Activated T-cell treated with anti-CD3 and anti-CD28 coated beads, Interleukin-2, amount 50 U/mL, for 72 hours (primary cell): Measurements from ENCODE around the gene KCNK3. TPM values are rescaled to one million over a fixed set of nuclear protein-coding genes. Genes with fewer than 3 reads are reported as not detected.

ENCODE experiments used
- ATAC-seq, 2 donors: fragments of 150-1000 bp; cut with Tn5 transposase; replicated peaks in 1 of 2; 2 replicates each; pipeline ENCODE4 v1.10.0; 2021; ENCODE audit warnings: moderate library complexity in 2 of 2, mild to moderate bottlenecking in 1 of 2
- DNase-seq, 2 donors: peaks; one replicate each; pipeline ENCODE4 v3.0.0; 2021 to 2022; ENCODE audit warnings: mixed read lengths in 1 of 2
- H3K27ac Mint-ChIP-seq: one replicate; pipeline ENCODE4 v1.8.0; 2022; ENCODE audit warnings: mild to moderate bottlenecking, moderate library complexity, mixed read lengths
- H3K27me3 Mint-ChIP-seq: one replicate; pipeline ENCODE4 v1.8.0; 2022; ENCODE audit warnings: low read depth, mixed read lengths
- H3K36me3 Mint-ChIP-seq, 2 donors: one replicate each; pipeline ENCODE4 v1.8.0; 2022; ENCODE audit warnings: mixed read lengths in 2 of 2, mild to moderate bottlenecking in 1 of 2; ENCODE audit not compliant: insufficient read depth in 2 of 2
- H3K4me1 Mint-ChIP-seq: one replicate; pipeline ENCODE4 v1.8.0; 2022; ENCODE audit warnings: low read depth, mixed read lengths
- H3K4me3 Mint-ChIP-seq, 2 donors: one replicate each; pipeline ENCODE4 v1.8.0; 2022; ENCODE audit warnings: mild to moderate bottlenecking in 2 of 2, mixed read lengths in 2 of 2, moderate library complexity in 2 of 2
- H3K9me3 Mint-ChIP-seq, 2 donors: one replicate each; pipeline ENCODE4 v1.8.0; 2022; ENCODE audit warnings: mixed read lengths in 2 of 2
- total RNA-seq, 2 donors: library from RNA; stranded (reverse); gene quantifications; one replicate each; pipeline ENCODE4 v1.2.3, GENCODE V29; 2022

Gene KCNK3
- total RNA-seq, 2 donors from 2014 or later, result not detected

DNA sequence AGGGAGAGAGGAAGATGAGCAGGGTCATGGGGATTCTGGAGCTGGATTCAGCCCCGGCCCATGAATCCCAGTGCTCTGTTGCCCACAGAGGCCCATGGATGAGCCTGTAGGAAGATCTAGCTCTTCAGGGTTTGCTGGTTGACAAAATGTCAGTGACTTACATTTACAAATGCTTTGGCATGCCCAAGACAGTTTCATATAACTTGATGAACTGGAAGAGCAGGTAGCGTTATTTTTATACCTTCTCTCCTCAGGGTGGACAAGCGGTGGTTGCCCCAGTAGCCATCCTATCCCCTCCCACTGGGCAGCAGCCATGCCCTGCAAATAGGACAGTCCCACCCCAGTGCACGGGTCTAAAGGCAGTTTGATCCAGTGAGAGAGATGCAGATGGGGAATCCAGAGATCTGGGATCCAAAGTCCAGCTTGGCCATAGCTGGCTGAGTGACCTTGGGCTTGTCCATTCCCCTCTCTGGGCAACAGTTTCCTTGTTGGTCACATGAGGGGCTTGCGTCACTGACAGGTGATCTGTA lies 21.5 kb upstream of the KCNK3 start:
- DNase-seq (no peak), ATAC-seq (no peak)
- no peak overlapping the region for H3K4me3 Mint-ChIP-seq
- H3K27me3 Mint-ChIP-seq, result peaks cover 39% of the 10 kb centered on the region
- H3K36me3 Mint-ChIP-seq, result no peaks in the 10 kb centered on the region
- peaks cover 0 to 2% of the 10 kb centered on the region in 2 donors for H3K9me3 Mint-ChIP-seq
- no peak overlapping the region for H3K27ac Mint-ChIP-seq
- H3K4me1 Mint-ChIP-seq, result no peaks in the 10 kb centered on the region

DNA sequence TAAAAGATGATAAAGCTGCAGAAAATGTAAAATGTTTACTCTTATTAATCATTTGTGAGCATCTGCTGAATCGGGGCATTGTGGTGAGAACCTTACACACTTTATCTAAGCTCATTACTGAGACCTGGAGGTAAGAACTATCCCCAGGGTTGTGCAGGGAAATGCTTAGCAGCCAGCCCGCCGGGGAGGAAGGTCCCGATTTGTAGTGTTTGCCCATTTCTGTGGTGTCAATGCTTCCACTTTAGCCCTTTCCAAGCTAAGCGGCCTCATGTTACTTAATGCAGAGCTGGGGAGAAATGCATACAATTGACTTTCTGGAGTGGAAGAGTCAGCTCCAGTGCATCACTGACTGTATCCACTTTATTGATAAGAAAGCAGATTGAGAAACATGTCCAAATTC lies 20.8 kb upstream of the KCNK3 start:
- ATAC-seq (no peak), DNase-seq (no peak)
- H3K27ac Mint-ChIP-seq, result no peak overlapping the region
- H3K4me1 Mint-ChIP-seq, result no peaks in the 10 kb centered on the region
- H3K4me3 Mint-ChIP-seq, result no peak overlapping the region
- H3K36me3 Mint-ChIP-seq, result no peaks in the 10 kb centered on the region
- peaks cover 37% of the 10 kb centered on the region for H3K27me3 Mint-ChIP-seq
- H3K9me3 Mint-ChIP-seq, result peaks cover 0 to 2% of the 10 kb centered on the region in 2 donors

DNA sequence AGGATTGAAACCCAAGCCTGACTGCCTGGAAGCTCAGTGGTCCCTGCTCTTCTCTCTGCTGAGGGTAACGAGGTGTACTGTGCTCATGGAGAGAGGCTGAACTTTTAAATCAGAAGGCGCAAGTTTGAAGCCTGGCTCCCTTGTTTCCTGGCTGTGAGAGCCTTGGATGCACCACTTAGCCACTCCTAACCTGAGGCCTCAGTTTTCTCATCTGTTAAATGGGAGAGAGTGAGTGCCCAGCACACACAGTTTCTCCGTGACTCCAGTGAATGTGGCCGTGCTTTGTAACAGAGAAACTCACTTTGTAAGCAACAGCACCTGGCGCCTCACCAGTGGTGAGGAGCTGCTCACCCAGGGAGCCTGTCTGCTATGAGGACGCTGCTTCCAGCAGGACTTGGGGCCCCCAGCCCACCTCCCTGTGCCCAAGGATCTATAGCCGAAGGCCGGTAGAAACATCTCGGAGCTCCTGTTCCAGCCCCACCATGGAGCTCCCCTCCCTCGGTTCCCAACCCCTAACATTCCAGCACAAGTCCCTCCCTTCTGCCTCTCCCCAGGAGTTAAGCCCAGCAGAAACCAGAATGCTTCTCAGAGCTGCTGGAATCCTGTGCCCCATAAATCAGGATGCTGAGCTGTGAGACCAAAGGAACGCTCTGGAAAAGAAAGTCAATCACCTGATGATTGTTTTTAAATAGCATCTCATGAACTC lies 20.3 kb upstream of the KCNK3 start:
- no peak overlapping the region for H3K27ac Mint-ChIP-seq

DNA sequence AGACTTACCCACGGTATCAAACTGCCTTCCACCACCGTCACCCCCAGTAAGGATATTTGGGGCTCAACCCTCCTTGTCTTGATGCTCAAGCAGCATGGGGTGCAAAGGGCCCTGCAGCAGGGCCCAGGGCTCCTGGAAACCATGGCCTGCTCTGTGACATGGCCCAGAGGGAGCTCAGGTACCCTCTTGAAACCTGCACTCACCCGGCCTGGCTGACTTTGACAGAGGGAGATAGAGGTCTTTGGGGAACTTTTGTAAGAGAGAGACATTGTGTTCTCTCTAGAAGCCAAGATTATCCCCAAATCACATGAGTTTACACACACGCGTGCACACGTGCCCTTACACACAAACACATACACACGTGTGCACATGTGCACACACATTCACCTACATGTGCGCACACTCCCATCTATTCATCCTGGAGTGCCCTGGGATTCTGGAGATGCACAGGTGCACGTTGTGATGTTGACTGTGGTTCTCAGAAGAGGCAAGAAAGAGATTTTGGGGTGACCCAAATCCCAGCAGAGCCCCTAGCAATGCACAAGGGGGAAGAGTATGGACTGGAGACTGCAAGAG lies 19.6 kb upstream of the KCNK3 start:
- Mint-ChIP-seq H3K9me3 (no peaks in the 10 kb centered on the region), H3K4me3 (no peak overlapping the region), H3K27me3 (peaks cover 25% of the 10 kb centered on the region), H3K27ac (no peak overlapping the region), H3K4me1 (no peaks in the 10 kb centered on the region), H3K36me3 (no peaks in the 10 kb centered on the region)
- ATAC-seq, result no peak
- no peak for DNase-seq

More for the DNA sequence above, 20.3 kb upstream of the KCNK3 start:
- DNase-seq (no peak), ATAC-seq (no peak)
- Mint-ChIP-seq H3K27me3 (peaks cover 32% of the 10 kb centered on the region), H3K4me3 (no peak overlapping the region), H3K9me3 (no peaks in the 10 kb centered on the region), H3K36me3 (no peaks in the 10 kb centered on the region), H3K4me1 (no peaks in the 10 kb centered on the region)

DNA sequence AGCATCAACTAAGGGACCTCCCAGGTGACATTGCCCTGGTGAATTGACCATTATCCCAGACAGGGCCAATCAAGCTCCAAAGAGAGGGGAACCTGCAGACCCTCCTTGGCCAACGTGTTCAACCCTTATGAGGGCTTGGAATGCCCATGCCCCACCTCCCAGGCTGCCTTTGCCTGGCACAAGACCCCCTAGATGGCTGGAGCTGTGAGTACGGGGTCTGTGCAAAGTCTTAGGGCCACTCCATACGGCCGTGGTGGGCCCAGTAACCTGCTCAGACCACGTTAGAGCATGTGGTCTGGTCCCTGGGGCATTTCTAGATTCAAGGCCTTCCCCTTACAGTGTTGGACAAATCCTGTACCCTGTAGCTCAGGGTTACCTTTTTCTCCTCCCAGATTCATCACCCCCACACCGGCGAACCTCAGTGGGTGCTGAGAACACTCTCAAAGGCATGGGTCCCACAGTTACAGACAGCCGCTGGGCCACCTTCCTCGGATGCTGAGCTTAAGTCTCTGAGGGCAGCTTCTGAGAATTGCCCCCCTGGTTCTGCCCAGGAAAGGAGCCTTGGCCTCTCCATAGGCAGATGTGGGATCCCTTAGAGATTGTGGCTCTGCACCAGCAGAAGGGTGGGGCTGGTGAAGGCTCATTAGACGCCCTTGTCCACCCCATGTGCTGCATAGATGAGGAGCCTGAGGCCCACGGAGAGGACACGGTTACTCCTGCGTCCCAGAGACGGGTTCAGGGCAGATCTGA lies 18.3 kb upstream of the KCNK3 start:
- no peaks in the 10 kb centered on the region for H3K4me1 Mint-ChIP-seq
- peaks cover 33% of the 10 kb centered on the region for H3K27me3 Mint-ChIP-seq
- no peak for DNase-seq
- H3K4me3 Mint-ChIP-seq, result no peak overlapping the region
- H3K9me3 Mint-ChIP-seq, result no peaks in the 10 kb centered on the region
- ATAC-seq, result no peak
- no peaks in the 10 kb centered on the region for H3K36me3 Mint-ChIP-seq
- H3K27ac Mint-ChIP-seq, result no peak overlapping the region

DNA sequence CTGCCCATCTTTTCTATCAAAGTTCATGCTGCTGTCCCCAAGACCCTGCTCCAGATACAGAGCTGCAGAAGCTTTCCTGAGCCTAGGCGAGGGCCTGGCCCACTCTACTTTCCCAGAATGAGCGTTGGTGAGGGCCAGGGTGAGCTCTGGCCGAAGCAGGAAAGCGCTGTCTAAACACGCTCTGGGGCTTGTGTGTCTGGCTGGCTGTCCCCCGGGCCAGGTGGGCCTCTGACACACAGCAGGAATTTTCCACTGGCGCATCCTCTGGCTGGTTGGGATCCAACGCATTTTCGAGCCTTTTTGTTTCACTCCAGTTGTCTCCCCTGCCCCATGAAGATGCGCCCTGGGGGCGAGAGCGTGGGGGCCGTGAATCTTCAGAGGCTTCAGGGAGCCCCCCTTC lies 17.8 kb upstream of the KCNK3 start:
- H3K4me1 Mint-ChIP-seq, result no peaks in the 10 kb centered on the region
- DNase-seq, result no peak
- ATAC-seq, result no peak
- no peak overlapping the region for H3K27ac Mint-ChIP-seq
- no peaks in the 10 kb centered on the region for H3K9me3 Mint-ChIP-seq
- no peaks in the 10 kb centered on the region for H3K36me3 Mint-ChIP-seq
- no peak overlapping the region for H3K4me3 Mint-ChIP-seq
- peaks cover 33% of the 10 kb centered on the region for H3K27me3 Mint-ChIP-seq

DNA sequence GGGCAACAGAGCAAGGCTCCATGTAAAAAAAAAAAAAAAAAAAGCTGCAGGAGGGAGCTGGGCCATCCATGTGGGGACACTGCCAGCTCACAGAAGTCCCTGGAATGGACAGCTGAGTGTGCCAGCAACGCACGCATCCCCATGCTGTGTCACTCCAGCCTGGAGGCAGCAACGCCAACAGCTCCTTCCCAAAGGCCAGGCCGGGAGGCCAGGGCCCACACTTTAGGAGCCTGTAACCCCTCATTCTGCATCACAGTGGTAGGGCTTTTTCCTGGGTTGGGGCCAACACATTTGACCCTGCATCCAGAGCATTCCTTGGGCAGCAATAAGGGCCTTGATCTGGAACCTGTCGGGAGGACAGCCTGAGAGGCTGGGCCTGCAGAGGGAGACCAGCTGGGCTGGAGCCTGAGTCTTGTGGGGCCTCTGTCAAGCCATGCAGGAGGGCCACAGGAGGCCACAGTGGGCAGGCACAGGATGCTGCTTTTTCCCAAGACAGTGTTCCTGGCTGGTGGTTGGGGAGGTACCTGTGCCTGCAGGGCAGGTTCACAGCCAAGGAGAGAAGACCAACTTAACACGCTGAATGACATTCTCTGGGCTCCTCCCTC lies 16.8 kb upstream of the KCNK3 start:
- no peak for DNase-seq
- no peak for ATAC-seq

DNA sequence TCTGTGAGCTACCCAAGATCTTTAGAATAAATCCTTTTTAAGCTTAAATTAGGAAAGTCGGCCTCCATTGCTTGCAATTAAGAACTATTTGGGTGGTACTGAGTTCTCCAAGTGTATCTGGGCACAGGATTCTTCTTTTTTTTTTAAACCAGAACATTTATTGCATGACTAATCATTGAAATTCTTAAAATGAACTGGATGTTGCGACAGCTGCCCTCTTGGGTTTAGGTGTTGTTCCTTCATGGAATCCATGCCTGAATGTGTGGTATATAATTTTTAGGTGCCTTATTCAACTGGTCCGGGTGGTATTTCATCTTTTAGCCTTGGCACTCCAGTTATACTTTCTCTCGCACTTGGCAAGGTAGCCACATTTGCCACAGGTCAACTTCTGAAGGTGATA lies 14.5 kb upstream of the KCNK3 start:
- H3K27me3 Mint-ChIP-seq, result peaks cover 35% of the 10 kb centered on the region
- H3K27ac Mint-ChIP-seq, result no peak overlapping the region
- no peaks in the 10 kb centered on the region for H3K36me3 Mint-ChIP-seq
- no peak for ATAC-seq
- no peaks in the 10 kb centered on the region for H3K4me1 Mint-ChIP-seq
- H3K4me3 Mint-ChIP-seq, result no peak overlapping the region
- DNase-seq, result no peak
- no peaks in the 10 kb centered on the region for H3K9me3 Mint-ChIP-seq

More for the DNA sequence above, 16.8 kb upstream of the KCNK3 start:
- no peak overlapping the region for H3K4me3 Mint-ChIP-seq
- H3K9me3 Mint-ChIP-seq, result no peaks in the 10 kb centered on the region
- no peaks in the 10 kb centered on the region for H3K4me1 Mint-ChIP-seq
- H3K27me3 Mint-ChIP-seq, result peaks cover 33% of the 10 kb centered on the region
- no peaks in the 10 kb centered on the region for H3K36me3 Mint-ChIP-seq
- H3K27ac Mint-ChIP-seq, result no peak overlapping the region

DNA sequence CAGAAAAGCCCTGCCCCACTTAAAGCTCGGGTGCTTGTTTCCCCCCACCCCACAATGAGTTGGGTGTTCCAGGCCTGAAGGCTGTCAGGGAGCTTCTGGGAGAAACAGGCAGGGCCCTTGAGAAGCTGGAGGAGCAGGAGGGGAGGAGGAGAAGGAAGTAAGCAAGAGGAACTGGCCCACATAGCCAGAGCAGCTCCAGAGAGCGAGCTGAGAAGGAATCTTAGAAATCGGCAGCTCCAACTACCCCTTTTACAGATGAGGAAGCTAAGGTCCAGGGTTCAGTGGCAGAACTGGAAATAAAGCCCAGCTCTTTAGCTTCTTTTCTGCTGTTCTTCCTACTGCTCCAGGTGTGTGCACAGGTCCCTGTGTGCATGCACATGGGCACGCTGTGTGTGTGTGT lies 12.7 kb upstream of the KCNK3 start:
- no peak overlapping the region for H3K27ac Mint-ChIP-seq
- no peak overlapping the region for H3K4me3 Mint-ChIP-seq
- no peaks in the 10 kb centered on the region for H3K9me3 Mint-ChIP-seq
- no peak for DNase-seq
- ATAC-seq, result no peak
- H3K4me1 Mint-ChIP-seq, result no peaks in the 10 kb centered on the region
- no peaks in the 10 kb centered on the region for H3K36me3 Mint-ChIP-seq
- H3K27me3 Mint-ChIP-seq, result peaks cover 35% of the 10 kb centered on the region

DNA sequence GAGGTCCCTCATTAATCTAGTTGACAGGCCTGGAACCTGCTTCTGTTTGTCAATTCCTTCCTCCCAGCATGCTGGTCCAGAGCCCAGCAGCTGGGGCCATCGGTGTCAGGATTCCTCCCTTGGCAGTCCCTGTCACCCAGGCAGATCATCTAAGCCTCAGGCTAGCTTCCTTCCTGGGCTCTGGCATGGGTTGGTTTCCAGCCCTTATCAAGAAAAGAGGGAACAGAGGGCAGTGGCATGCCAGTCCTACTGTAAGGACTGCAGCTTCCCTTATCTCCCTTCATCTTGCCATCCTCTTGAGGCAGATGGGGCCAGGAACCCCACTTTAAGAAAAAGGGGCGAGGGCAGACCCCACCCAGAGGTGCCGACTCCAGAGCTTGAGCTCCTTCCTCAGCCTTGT lies 10.9 kb upstream of the KCNK3 start:
- no peaks in the 10 kb centered on the region for H3K9me3 Mint-ChIP-seq
- H3K4me1 Mint-ChIP-seq, result no peaks in the 10 kb centered on the region
- DNase-seq (no peak), ATAC-seq (no peak)
- no peak overlapping the region for H3K4me3 Mint-ChIP-seq
- H3K27ac Mint-ChIP-seq, result no peak overlapping the region
- H3K27me3 Mint-ChIP-seq, result peaks cover 48% of the 10 kb centered on the region
- H3K36me3 Mint-ChIP-seq, result no peaks in the 10 kb centered on the region

DNA sequence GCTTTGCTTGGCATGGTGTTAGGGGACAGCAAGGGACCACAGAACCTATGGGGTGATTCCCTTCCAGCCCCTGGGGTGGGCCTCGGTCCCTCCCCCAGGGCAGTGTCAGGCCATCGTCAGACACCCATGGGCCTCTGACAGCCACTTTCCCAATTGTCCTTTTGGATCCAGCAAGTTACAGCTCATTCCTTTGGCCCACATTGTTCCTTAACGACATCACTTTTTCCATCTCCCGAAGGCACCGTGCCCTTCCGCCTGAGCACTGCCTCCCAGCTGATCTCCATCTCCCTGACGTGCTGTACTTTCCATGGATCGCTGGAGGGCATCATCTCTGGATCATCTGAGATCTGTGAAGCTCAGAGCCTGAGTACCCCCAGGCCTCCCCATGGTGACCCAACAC lies 10.4 kb upstream of the KCNK3 start:
- DNase-seq, result no peak
- Mint-ChIP-seq H3K27ac (no peak overlapping the region), H3K36me3 (no peaks in the 10 kb centered on the region), H3K4me3 (no peak overlapping the region), H3K27me3 (peaks cover 53% of the 10 kb centered on the region), H3K4me1 (no peaks in the 10 kb centered on the region), H3K9me3 (no peaks in the 10 kb centered on the region)
- ATAC-seq, result no peak

DNA sequence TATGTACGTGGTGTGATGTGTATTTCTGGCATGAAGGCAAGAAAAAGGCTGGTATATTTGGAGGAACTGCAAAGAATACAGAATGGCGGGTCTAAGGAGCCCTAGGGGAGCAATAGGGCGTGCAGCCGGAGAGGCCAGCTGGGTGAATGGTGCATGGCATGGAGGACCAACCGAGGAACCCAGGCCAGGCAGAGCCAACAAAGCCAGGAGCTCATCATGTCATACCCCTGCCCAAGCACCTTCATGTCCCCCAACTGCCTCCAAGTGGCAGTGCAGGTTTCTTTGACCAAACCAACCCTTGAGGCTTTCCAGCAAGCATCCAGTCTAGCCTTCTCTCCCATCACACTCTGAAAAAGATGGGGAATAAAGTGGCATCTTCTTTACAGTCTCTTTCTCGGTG lies 8.9 kb upstream of the KCNK3 start:
- H3K4me1 Mint-ChIP-seq, result no peaks in the 10 kb centered on the region
- ATAC-seq, result no peak

DNA sequence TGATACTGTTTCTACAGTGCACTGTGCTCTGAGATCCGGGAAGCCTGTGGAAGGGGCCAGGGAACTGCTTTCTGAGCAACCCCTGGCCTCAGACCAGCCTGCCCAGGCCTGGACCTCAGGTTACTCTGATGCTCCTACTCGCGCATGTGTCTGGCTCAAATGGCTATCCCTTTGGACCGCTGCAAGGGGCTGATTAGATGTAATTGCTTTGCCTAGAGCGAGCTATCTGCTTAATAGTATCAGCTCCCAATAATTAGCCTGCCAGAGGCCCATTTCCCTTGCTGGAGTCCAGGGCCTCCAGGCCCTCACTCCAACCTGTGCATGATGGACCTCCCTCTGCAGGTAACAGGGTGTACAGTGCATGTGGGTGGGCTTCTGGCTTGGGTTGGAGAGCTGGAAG lies 7.2 kb upstream of the KCNK3 start:
- no peak for DNase-seq
- no peaks in the 10 kb centered on the region for H3K4me1 Mint-ChIP-seq
- no peaks in the 10 kb centered on the region for H3K9me3 Mint-ChIP-seq
- H3K27ac Mint-ChIP-seq, result no peak overlapping the region
- no peaks in the 10 kb centered on the region for H3K36me3 Mint-ChIP-seq
- H3K4me3 Mint-ChIP-seq, result no peak overlapping the region
- peaks cover 45% of the 10 kb centered on the region for H3K27me3 Mint-ChIP-seq
- no peak for ATAC-seq

More for the DNA sequence above, 8.9 kb upstream of the KCNK3 start:
- no peak overlapping the region for H3K4me3 Mint-ChIP-seq
- H3K9me3 Mint-ChIP-seq, result no peaks in the 10 kb centered on the region
- no peak for DNase-seq
- no peak overlapping the region for H3K27ac Mint-ChIP-seq
- no peaks in the 10 kb centered on the region for H3K36me3 Mint-ChIP-seq
- H3K27me3 Mint-ChIP-seq, result peaks cover 50% of the 10 kb centered on the region
